Measurements from ENCODE around the gene TACSTD2.
"Not testable (repeated sequence)": the region's sequence is repeated elsewhere in the genome, so short reads cannot be mapped to it uniquely, and the experiment has no call there.

TACSTD2 gene

DNA sequence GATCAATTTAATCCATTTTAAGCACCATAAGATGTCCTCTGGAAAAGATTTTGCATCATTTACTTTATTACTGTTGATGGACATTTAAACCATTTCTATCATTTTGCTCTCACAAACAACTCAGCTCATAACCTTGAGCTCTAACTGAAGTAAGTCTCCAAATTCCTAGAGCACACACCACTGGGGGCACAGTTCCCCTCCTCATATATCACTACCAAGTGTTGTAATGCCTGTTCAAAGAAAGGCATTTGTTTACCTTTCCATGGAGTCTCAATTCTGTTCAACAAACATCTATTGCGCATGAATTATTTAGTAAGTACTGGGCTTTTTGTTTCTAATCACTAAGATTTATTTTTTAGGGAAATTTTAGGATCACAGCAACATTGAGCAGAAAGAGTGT, 21.7 kb downstream of the TACSTD2 start:
- no peak for DNase-seq

- DNase-seq = no peak
Observed at GRCh38 chr1:58551186-58552140, 25.6 kb downstream of the TACSTD2 start.

GRCh38 chr1:58549291-58549690, 27.8 kb downstream of the TACSTD2 start:
- not testable (repeated sequence) for DNase-seq

- DNase-seq = no peak
Observed at GRCh38 chr1:58548371-58548770, 28.7 kb downstream of the TACSTD2 start.

DNA sequence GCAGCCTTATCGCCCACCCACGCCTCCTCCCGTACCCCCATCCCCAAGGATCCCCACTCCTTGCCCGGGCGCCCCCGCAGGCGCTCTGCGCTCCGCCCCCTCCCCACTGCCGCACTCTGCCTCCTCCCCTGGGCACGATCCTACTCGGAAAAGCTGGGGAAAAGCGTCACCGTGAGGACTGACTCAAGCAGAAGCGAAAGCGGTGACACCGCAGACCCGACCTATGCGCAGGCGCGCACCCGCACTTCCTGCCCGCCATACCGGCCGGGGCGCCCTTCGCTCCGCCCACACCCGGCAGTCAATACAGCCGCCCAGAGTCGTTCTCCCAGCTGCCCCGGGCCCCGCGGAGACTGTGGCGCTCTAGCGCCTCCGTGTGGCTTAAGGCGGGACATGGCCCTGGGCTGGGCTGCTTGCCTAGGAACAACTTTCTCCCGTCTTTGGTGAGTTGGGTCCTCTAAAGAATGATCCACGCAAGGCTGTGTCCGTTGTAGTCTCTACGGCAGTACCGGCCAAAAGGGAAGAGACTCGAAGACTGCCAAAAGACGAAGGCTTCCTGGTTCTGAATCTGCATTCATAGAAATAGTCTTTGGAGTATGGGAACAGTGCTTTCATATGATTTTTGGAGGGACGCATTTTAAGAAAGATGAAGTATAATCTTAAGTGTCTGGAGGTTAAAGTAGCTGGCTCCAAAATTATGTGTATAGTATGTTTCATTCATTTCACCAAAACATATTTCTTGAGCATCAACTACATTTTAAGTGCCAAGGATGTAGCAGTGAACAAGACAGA, 30.3 kb downstream of the TACSTD2 start, which contains the start of gene OMA1:
OMA1 (minus strand) TSS at position 207 of the 789 bp plus-strand sequence. CDS start 7,432 bp downstream, outside the sequence.
- peak; percentile 88 to 97 for DNase-seq

DNA sequence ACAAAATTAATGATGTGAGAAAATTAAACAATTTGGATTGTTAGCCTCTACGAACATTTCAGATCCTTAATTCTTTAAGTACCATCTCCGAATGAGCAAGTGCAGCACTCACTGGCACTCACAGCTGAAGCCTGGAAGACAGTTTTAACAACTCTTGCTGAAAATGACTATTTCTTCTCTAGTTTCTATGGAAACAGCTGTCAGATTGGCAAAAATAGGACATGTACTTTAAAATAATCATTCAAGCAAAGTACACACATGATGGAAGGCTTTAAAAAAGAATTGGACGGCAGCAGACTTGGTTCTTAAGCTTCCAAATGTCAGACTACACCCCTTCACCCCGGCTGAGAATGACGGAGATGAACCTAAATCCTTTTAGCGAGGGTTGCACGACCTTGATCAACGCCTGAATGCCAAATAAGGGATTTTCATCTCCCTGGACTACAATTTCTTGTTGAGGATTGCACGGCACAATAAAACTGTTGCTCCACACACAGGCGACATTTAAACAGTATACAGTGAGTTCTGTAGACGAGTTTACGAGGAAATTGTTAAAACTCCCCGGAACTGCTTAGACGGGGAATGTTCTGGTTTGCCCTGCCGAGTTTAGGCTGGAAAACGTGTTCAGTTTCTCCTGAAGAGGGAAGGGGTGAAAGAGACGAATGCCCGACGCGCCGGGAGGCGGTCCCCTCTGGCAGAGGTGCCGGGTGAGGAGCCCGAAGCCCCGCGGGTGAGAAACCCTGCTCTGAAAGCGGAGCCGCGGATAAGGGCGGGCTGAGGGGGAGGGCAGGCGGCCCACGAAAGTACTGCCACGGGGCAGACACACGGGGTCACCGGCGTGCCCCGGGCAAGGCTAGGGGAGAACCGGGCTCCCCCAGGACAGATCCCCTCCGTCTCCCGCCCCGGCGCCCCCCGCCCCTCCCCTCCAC, 31.2 kb downstream of the TACSTD2 start:
- DNase-seq = peak; percentile 14 to 16

- DNase-seq = no peak
Observed at GRCh38 chr1:58543260-58543659, 33.8 kb downstream of the TACSTD2 start.

DNA sequence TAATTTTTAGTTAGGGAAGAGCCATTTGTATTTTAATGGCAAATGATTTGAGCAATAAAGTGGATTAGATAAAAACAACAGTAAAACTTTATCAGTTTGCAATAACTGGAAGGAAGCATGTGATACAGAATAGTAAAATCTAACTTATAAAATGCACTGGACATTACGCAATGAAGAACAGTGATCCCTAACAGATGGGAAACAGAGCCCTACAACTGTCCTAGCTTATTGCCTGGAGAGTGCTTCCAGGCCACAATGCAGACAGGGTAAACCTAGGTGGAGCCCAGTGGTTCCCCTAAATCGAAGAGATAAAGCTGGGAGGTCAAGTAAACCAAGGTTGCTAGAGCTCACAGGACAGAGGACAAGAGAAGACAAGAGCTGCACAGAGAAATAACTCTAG, 37.5 kb downstream of the TACSTD2 start:
- DNase-seq = no peak

GRCh38 chr1:58538821-58539220, 38.2 kb downstream of the TACSTD2 start:
- DNase-seq = no peak

GRCh38 chr1:58531842-58532241, 45.2 kb downstream of the TACSTD2 start:
- not testable (repeated sequence) for DNase-seq

DNA sequence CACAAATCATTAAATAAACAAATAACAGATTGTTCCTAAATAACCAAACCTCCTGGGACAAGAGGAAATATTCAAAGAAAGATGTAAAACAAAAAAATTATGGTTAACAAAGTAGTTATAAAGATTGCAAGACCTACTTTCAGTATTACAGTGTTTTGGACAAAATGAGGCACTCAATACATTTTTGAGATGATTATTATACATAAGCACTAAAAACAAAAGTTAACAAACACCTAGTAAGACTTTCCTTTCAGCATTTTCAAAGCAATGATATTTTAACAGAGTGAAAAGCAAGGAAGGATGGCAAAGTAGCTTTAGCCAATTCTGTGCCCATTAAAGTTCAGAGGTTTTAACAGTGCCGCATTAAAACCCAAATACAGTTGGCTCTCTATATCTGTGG, 47.8 kb downstream of the TACSTD2 start:
- DNase-seq = no peak

DNA sequence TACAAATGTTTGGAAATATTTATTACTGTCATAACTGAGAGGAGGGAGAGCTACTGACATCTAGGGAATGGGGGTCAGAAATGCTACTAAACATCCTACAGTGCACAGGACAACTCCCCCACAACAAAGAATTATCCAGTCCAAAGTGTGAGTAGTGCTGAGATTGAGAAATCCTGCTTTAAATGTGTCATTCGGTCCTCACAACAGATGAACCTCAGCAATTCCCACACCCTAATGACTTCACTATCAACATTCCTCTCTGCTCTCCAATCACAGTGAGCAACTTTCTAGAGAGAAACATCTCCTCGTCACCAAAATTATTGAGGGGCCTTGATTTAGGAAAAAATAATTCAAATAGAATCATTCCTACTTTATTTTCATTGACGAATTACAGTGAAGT, 48.5 kb downstream of the TACSTD2 start:
- no peak for DNase-seq

Measured in NCI-H1930 (cell line).